ENCODE data around the gene TEC.
A peak's percentile ranks its signal among the peaks of the same experiment; 100 is the strongest.

TEC gene

DNA sequence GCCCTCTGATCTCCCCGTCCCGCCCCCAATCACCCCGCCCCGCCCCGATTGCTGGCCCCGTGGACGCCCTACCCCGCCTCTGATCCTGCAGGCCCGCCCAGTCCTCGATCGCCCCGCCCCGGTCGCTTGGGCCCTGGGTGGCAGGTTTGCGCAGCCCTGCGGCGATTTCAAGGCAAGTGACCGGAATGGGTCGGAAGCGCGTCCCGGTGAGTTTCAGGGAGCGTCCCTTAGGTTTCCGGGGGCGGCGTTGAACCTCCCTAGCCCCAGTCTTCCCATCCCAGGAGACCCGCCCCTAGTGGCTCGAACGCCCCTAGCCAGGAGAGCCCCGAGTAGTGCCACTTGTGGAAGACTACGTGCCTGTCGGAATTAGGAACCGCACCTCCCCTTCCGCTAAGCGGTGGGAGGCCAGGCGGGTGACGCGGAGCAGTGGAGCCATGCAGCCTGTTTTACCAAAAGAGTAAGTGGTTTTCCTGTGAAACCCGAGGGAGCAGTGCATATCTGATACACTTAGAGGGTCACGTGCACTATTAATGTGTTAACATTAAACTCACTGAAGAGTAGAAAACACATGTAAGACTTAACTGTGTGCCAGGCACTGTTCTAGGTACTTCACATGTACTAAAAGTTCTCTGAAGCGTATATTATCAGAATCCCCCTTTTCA, 354 bp upstream of the TEC start:
- peak; percentile 84 to 87 for DNase-seq (ENCODE audit: low read depth in 2 of 2)

DNA sequence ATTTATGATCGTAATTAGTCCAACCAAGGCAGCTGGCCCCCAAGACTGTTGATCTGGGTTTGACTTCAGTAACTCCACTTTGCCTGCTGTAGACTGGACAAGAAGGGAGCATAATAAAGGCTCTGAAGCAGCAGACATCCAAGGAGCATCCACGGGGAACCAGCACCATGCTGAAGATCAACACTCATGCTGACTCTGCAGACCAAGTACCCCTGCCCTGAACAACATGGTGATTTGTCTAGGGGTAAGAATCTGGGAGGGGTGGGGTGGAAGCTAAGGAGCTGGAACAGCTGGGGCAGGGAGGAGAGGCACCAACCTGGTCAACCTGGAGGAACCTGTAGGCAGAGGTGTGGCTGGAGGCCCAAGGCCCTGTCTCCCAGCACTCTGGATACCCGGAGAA, 2.1 kb downstream of the TEC start:
- no peak for DNase-seq (ENCODE audit: low read depth in 2 of 2)

DNA sequence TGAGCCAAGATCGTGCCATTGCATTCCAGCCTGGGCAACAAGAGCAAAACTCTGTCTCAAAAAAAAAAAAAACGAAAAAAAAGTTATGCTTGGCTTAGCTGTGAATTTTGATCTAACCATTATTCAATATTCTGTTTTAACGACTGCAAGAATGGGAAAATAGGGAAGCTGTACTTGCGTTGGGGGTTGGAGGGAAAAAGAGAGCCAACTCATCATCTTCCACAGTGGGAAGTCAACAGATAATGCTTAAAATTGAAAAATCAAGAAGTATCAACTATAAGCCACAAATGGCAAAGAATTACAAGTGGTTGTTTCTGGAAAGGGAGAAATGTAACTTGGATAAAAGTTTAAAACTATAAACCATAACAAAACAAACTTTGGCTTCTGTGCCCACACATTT, 2.9 kb downstream of the TEC start:
- DNase-seq (ENCODE audit: low read depth in 2 of 2): no peak

DNA sequence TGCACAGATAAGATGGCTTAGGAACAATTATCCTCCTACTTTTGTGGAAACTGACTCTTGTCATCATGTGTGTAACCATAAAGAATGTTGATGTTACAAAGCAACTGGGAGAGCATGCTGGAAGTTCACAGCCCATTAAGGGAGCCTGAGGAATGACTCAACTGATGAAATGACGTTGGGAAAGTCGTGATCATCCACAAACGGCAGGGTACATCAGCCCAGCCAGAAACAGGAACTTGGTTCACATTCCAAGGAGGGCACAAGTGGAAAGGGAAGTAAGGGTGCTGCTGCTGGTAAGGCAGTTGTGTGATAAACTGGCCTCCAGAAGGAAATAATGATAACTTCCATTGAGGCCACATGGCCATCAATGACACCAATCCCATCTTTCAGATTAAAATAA, 6.7 kb downstream of the TEC start:
- no peak for DNase-seq (ENCODE audit: low read depth in 2 of 2)

DNA sequence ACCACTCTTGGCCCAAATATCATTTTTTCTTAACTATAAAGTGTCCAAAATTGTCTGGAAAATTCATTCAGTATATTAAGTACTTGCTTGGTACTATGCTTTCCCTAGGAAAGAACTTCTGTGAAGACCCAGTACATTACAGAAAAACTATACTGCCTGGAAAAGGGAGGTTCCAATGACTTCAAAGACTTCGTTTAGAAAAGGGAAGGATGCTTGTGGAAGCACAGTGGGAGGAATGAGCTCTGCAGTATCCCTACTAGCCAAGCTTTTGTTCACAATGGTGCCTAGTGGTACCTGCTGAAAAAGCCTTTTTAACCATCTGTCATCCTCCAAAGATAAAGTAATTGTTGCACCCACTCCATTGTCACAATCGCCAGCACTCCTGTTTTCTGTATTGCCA, 7.2 kb downstream of the TEC start:
- no peak for DNase-seq (ENCODE audit: low read depth in 2 of 2)

DNA sequence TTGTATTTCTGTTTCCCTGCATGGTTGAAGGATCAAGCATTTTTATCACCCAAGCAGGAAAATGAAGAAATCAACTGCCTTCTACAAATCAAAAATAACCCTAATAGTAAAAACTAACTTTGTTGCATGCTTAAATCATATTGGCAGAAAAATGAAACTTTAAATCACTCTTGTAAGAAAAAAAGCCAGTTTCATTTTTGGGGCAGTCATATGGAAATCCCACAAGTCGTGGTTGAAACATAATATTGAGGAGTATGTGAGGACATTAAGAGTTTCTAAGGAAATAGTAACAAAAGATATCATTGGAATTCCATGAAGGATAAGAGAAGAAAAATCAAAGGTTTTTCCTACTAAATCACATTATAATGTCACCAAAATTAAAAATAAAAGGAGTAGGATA, 8.4 kb downstream of the TEC start:
- DNase-seq (ENCODE audit: low read depth in 2 of 2): no peak

DNA sequence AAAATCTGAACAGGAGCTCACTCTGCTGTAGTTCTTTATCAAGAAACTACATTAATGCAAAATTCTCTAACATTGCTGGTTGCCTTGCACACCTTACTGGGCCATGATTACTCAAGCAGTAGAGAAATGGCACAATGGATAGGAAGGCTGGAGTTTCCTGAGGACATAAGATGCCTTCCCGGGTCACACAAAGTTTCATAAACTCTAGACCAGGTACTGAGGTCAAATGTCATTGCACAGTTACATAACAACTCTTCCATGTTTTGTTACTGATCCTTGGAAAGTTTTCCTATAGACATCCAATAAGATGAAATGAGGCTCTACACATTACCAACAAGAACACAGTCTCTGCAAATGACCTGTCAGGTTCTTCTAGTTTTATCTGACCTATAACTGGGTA, 9.9 kb downstream of the TEC start:
- no peak for DNase-seq (ENCODE audit: low read depth in 2 of 2)

DNA sequence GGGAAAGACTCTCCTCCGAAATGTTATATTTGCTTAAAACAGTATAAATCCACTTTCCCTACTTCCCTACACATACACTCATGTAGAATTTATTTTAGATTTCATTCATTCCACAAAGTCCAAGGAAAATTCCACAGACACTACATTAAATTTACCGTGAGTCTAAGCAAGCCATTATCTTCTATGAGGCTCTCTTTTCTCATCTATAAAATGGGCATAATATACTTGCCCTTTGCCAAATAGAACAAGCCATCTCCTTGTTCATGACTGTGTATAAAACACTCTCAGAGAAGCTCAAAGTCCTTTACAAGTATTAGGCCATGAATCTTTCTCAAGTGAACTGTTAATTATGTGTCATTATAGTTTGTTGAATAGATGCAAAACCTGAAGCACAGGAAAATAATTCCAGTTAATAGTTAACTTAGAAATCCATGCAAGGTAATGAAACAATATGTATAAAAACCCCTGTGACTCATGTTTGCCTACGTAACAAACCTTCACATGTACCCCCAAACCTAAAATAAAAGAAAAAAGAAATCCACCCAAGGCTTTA, 10.7 kb downstream of the TEC start:
- DNase-seq (ENCODE audit: low read depth in 2 of 2): no peak

DNA sequence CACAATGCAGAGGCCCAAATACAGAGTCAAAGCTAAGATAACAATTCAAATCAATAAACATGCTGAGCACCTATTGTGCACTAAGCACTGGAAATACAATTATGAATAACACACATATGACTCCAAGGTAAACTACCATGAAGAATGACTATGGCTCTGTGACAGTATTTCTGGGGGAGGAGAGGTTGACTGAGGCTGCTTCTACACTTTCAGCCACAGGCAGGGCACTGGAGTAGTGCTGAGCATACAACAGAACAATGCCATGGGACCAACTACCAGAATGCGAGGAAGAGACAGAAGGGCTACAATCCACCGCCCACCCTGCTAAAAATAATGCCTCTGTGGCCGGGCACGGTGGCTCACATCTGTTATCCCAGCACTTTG, 13.7 kb downstream of the TEC start:
- no peak for DNase-seq (ENCODE audit: low read depth in 2 of 2)

DNA sequence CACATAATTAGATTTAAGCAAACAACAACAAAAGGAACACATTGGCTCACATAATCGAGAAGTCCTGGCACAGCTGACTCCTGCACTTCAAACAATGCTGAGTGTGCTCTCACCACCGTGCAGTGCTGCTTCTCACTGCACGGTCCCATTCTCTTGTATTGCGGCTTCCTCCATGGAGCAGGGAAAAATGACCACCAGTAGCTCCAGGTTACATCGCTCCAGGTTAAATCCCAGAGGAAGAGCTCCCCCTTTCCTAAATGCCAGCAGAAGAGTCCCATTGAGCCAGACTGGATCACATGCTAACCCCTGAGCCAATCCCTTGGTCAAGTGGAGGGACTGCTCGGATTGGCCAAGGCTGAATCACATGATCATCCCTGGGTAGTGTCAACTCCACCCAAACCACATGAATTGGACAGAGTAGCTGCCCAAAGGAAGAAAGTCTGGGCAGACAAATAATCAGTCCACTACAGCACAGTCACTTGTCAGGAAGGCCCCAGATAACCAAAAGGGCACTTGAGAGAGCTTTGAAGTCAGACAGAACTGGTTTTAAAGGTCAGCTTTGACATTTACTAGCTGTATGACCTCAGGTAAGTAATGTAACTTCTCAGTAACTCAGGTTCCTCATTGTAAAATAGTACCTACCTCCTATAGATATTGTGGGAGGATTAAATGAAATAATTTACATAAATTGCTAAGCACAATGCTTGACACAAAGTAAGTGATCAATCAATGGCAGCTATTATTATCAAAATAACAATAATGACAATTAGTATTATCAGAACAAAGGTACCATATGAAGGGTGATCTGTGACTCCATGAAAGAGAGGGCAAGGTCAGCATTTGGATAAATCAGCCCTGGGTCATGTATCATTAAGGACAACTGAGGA, 14.3 kb downstream of the TEC start:
- DNase-seq (ENCODE audit: low read depth in 2 of 2): no peak

DNA sequence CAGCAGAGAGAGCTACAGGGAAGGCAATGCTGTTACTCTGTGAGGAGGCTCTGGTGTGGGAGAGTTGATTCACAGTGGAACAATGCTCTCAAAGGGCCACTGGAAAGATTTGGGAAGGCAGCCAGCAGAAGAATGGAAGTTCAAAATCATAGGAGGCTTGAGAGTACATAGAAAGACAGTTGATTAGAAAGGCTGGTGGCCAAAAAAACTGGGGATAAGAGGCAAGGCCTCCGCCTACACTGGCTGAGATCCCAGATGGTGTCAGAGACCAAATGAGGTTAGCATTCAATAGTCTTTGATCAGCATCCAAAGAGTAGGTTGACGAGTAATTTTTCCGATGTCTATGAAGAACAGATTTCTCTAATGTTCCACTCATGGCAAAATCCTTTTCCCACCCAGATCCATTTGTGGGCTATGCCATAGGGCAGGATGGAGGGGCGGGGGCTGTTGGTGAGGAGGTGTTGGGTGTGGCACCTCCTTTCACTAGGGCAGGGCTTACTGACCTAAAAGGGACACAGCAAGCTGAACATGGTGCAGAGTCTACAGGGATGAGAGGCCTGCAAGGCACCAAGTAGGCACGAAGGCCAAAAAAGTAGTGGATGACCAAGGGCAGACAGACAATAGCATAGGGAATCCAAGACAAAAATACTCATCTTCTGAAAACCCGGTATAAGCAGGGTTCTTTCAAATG, 15.1 kb downstream of the TEC start:
- DNase-seq (ENCODE audit: low read depth in 2 of 2): no peak

DNA sequence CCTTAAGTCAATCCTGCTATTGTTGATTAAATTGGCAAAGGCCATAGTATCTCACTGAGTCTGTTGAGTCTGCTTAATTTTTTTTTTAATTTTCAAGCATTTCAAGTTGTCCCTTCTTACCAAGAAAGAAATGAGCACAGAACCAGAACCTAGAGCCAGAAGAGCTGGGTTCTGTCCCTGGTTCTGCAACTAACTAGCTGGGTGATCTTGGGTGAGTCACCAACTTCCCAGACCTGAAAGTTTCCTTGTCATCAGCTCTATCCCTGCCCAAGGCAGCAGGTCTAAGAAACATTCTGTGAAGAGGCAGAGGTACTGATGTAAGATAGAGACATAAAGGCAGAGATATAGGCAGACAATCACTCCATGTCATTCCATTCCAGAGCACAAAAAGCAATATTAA, 17.3 kb downstream of the TEC start:
- no peak for DNase-seq (ENCODE audit: low read depth in 2 of 2)

DNA sequence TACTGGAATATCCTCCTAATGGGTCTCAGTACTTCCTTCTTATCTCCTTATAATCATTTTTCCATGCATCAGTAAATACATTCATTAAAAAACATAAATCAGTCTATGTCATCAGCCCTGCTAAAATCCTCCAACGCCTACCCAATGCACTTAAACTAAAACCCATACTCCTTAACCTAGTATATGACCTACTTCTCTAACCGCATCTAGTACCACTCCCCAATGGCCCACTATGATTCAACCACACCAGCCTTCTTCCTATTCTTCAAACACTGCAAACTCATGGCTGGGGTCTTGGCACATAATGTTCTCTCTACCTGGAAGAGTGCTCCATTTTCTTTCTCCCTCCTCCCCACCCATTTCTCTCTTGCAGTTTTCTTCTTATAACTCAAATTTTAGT, 18.7 kb downstream of the TEC start:
- no peak for DNase-seq (ENCODE audit: low read depth in 2 of 2)

DNA sequence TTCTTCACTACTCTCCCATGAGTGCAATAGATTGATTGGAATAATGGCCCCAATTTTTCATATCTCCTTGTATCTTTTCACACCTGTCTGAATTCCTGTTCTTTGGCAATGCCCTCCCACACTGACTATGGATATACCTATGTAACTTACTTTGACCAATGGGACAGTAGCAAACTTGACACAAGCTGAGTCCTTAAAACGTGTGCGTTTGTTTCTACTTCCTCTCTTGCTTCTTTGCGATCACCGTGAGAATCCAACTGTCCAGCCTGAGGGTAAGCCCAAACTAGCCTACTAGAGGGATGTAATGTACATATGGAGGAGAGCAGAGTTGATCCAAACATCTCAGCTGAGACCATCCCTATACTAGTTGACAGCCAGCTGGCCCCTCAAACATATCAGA, 19.3 kb downstream of the TEC start:
- no peak for DNase-seq (ENCODE audit: low read depth in 2 of 2)

DNA sequence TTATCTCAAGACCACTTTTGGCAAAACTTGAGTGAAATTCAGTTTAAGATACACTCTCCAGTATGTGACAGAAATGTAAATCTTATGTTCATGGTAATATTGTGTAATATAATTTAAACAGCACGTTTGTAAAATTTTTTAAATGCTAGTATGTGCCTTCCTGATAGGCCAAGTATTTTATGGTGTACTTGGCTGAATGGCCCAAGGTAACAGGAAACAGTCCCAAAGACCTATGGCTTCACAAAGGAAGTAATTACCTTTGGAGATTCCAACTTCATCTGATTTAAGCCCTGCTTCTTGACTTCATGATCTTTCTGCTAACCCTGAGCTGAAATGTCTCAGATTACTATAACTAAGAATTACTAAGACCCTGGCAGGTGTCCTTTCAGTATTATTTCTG, 20.3 kb downstream of the TEC start:
- no peak for DNase-seq (ENCODE audit: low read depth in 2 of 2)

DNA sequence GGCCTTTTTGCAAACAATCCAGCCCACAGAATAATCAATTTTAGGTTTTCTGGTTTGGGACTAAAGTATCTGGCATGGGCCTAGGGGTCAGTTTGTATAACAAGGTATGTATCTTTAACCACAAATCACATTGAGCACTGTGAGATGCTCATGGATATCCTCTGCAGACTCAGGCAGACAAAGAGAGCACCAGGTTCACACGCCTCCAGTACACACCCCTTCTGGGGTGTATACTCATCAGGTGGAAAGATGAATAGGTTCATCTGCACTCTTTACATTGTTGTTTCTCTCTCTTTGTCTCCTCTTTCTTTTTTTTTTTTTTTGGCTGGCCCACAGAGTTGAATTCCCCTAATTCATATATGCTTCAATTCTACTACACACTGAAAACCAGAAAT, 21.1 kb downstream of the TEC start:
- DNase-seq (ENCODE audit: low read depth in 2 of 2): no peak

DNA sequence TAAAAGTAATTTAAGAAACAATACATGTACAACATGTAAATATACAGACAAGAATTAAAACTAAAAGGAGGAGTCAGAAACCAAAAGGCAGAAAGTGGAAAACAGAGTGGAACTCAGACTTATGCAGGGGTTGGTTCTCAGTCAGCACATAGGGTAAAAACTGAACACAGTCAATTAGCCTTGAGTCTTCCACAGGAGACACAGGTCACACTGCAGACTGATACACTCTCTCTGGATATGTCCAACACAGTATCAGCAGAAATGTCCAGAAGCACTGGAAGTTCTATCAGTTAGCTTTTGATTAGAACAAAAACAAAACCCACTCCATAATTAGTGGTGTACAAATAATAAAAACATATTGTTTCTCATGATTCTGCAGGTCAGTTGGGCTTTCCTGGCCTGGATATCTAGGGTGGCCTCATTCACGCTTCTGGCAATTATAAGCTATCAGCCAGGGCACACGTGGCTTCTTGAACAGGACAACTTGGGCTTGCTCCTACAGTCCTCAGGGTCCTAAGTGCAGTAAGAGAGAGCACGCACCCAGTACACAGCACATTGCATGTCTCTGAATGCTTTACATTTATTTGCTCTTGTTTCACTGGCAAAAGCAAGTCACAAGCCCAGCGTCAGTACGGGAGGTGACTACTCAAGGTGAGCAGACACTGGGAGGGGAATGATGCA, 21.6 kb downstream of the TEC start:
- no peak for DNase-seq (ENCODE audit: low read depth in 2 of 2)

DNA sequence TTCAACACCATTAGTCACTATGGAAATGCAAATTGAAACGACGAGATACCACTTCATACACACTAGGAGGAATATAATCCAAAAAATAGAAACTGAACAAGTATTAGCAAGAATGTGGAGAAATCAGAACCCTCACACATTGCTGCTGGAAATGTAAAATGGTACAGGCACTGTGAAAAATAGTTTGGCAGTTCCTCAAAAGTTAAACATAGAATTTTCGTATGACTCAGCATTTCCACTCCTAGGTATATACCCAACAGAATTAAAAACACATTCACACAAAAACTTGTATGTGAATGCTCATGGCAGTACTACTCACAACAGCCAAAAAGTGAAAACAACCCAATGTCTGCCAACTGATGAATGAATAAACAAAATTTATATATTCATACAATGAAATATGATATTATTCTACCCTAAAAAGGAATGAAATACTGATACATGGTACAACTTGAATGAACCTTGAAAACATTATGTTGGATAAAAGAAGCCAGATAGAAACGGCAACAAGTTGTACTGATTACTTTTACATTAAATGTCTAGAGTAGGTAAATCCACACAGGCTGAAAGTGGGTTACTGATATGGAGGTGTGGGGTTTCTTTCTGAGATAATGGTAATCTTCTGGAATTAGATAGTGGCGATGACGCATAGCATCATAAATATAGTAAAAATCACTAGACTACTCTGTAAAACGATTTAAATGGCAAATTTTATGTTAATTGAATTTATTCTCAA, 22.3 kb downstream of the TEC start:
- no peak for DNase-seq (ENCODE audit: low read depth in 2 of 2)

DNA sequence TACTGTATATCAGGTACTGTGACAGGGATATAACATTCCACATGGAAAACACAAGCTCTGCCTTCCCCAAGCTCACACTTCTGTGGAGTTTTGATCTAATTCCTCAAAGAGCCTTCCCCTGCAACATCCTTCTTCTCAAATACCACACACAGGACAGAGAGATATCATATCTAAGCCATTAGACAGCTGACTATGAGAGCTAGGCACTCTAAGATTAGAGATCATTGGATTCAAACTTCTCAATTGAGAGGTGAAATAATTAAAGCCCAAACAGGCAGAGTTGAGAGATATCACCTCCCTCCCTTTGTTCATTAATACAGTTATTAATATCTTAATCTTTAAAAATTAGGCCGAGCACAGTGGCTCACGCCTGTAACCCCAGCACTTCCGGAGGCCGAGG, 25.0 kb downstream of the TEC start:
- DNase-seq (ENCODE audit: low read depth in 2 of 2): no peak

DNA sequence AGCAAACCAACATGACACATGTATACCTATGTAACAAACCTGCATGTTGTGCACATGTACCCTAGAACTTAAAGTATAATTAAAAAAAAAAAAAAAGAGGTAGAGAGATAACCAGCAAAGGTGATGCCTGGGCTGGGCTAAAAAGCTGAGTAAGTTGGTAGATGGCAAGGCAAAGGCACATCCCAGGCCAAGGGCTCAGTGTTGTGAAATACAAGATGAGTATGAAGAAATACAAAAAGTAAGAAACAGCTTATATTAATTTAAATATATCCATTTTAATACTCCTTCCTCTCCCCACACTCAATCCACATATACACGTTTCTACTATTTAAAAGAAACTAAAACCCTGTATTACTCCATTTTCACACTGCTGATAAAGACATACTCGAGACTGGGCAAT, 25.8 kb downstream of the TEC start:
- DNase-seq (ENCODE audit: low read depth in 2 of 2): no peak

DNA sequence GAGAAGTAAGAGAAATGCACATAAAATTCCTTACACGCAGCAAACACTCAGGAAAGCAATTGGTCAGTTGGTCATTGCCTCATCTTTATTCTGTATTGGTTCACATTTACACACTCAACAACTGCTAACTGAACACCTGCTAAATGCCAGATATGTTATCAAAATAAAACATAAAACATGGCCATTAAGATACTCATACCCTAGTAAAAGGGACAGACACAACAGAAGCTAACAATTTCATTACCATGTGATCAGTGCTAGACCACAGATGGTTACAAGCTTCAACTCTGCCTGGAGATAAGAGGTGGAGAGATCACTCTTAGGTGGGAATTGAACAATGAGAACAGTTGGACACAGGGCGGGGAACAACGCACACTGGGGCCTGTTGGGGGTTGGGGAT, 26.2 kb downstream of the TEC start:
- no peak for DNase-seq (ENCODE audit: low read depth in 2 of 2)

Measured in stimulated activated CD8-positive, alpha-beta memory T cell treated with anti-CD3 and anti-CD28 coated beads, Interleukin-15, amount 100 ng/mL, for 48 hours (primary cell).